T-helper 1 cell treated with Interleukin-12 subunit alpha and Interleukin-12 subunit beta and Interleukin-4 antibody, amounts not matched to agents 30 μg/mL and 1 μg/mL, for 36 hours (primary cell): ENCODE results near the gene NTRK2.

Source experiments
- H3K27ac Mint-ChIP-seq: one replicate; pipeline ENCODE4 v1.8.0; 2021; ENCODE audit warnings: mild to moderate bottlenecking, mixed read lengths
- H3K27me3 Mint-ChIP-seq: one replicate; pipeline ENCODE4 v1.8.0; 2021; ENCODE audit warnings: low read depth, mixed read lengths
- H3K36me3 Mint-ChIP-seq: one replicate; pipeline ENCODE4 v1.8.0; 2021; ENCODE audit warnings: low read depth, mixed read lengths
- H3K4me1 Mint-ChIP-seq: one replicate; pipeline ENCODE4 v1.8.0; 2021; ENCODE audit warnings: low read depth, mixed read lengths
- H3K4me3 Mint-ChIP-seq: one replicate; pipeline ENCODE4 v1.8.0; 2021; ENCODE audit warnings: mild to moderate bottlenecking, moderate library complexity, mixed read lengths
- H3K9me3 Mint-ChIP-seq: one replicate; pipeline ENCODE4 v1.8.0; 2021; ENCODE audit warnings: mixed read lengths

The NTRK2 gene

DNA sequence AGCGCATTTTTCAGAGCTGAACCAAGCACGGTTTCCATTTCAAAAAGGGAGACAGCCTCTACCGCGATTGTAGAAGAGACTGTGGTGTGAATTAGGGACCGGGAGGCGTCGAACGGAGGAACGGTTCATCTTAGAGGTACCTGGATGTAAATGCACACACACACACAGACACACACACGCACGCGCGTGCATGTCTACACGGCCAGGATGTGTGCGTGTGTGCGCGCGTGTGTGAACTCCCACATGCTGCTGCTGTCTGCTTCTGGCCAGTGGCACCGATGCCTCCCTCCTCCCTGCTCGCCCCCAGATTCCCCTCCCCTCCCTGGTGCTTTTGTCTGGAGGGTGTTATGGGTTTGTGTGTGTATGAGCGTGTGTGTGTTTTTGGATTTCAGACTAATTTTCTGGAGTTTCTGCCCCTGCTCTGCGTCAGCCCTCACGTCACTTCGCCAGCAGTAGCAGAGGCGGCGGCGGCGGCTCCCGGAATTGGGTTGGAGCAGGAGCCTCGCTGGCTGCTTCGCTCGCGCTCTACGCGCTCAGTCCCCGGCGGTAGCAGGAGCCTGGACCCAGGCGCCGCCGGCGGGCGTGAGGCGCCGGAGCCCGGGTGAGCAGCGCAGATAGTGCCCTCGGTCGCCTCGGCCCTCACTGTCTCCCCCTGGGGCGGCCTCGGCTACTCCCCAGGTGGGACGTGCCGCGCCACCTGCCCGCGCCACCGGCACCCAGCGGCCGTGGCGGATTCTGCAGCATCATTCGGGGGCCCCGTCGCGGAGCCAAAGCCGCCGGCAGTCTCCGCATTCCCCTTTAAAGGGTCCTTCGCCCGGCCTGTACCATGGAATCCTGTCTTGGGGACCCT lies at the start of gene NTRK2:
NTRK2 (plus strand) TSS at position 442 of the 850 bp plus-strand sequence. CDS start 1,020 bp downstream, outside the sequence.
- H3K9me3 Mint-ChIP-seq: no peaks in the 10 kb centered on the region
- H3K4me1 Mint-ChIP-seq: peaks cover 9% of the 10 kb centered on the region
- no peaks in the 10 kb centered on the region for H3K36me3 Mint-ChIP-seq
- H3K4me3 Mint-ChIP-seq: peak within 1 kb of the TSS; percentile 65
- H3K27me3 Mint-ChIP-seq: peaks cover 76% of the 10 kb centered on the region
- H3K27ac Mint-ChIP-seq: no peak within 1 kb of the TSS

DNA sequence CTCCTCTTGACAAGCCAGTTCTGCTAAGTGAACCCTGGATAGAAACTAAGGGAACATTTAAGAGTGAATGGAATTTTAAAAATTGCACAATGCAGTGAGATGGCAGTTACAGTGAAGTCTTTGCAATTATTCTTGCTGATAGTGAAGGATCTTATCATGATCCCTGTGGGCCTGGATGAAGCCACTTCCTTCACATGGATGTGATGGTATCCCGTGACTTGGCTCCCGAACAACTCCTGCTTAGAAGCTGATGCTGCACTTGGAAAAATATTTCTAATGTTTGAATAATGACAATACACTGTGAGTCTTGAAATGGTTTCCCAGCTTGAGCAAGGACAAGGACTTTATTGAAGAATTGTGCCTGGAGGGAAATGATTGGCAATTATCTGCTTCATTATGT lies 49.2 kb upstream of the NTRK2 start:
- Mint-ChIP-seq H3K27me3 (no peaks in the 10 kb centered on the region), H3K9me3 (no peaks in the 10 kb centered on the region), H3K36me3 (no peaks in the 10 kb centered on the region), H3K27ac (no peak overlapping the region), H3K4me1 (peaks cover 2% of the 10 kb centered on the region), H3K4me3 (no peak overlapping the region)

DNA sequence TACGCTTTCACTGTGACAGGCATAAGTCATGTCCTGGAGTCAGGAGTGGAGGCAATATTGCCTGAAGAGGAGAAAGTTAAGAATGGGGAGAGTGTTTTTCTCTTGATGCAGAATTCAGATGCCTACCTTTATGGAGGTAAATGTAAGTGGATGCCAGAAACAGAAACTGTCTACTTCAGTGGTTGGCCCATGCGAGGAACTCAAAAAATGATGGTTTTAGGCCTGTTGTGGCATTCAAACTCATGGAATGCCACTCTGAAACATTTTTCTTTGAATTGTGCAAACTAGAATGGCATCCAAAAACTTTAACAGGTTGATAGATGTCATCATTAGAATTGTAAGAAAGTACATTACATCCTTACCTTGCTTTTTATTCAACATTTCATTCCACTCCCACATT lies 47.7 kb upstream of the NTRK2 start:
- Mint-ChIP-seq H3K4me1 (peaks cover 2% of the 10 kb centered on the region), H3K9me3 (no peaks in the 10 kb centered on the region), H3K27me3 (no peaks in the 10 kb centered on the region), H3K36me3 (no peaks in the 10 kb centered on the region), H3K27ac (no peak overlapping the region), H3K4me3 (no peak overlapping the region)

DNA sequence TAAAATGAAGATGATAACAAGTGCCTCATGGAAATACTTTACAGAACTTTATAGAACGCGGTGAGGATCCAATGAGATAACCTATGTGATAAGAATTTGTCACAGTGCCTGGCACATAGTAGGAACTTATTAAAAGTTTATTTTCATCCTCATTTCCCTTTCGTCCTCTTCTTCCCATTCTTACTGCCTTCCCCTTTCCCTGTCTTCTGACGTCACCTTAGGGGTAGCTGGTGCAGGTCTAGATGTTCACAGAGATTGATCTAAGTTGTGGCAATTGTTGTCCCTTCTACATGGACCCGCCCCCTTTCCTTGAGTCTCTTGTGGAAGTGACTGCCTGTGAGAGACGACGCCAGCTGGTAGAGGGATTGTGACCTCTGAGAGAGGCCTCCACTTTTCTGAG lies 46.5 kb upstream of the NTRK2 start:
- H3K27me3 Mint-ChIP-seq: no peaks in the 10 kb centered on the region
- H3K9me3 Mint-ChIP-seq: no peaks in the 10 kb centered on the region
- peaks cover 2% of the 10 kb centered on the region for H3K4me1 Mint-ChIP-seq
- no peak overlapping the region for H3K4me3 Mint-ChIP-seq
- H3K36me3 Mint-ChIP-seq: no peaks in the 10 kb centered on the region
- H3K27ac Mint-ChIP-seq: no peak overlapping the region

DNA sequence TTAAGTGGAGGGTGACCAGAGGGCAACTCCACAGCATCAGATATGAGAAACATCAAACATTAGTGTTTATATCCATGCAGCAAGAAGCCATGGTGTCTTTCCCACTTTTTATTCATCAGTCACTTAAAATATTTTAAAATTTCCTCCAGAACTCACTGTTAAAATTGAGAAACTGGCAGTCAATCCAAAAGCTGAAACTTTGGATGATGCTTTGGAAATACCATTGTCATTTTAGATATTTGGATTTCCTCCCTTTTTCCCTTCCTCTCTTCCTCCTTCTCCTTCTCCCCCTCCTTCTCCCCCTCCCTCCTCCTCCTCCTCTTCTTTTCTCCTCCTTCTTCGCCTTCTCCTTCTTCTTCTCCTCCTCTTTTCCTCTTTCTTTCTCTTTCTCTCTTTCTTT lies 33.1 kb upstream of the NTRK2 start:
- Mint-ChIP-seq H3K4me1 (no peaks in the 10 kb centered on the region), H3K4me3 (no peak overlapping the region), H3K36me3 (no peaks in the 10 kb centered on the region), H3K9me3 (no peaks in the 10 kb centered on the region), H3K27me3 (peaks cover 4% of the 10 kb centered on the region), H3K27ac (no peak overlapping the region)

DNA sequence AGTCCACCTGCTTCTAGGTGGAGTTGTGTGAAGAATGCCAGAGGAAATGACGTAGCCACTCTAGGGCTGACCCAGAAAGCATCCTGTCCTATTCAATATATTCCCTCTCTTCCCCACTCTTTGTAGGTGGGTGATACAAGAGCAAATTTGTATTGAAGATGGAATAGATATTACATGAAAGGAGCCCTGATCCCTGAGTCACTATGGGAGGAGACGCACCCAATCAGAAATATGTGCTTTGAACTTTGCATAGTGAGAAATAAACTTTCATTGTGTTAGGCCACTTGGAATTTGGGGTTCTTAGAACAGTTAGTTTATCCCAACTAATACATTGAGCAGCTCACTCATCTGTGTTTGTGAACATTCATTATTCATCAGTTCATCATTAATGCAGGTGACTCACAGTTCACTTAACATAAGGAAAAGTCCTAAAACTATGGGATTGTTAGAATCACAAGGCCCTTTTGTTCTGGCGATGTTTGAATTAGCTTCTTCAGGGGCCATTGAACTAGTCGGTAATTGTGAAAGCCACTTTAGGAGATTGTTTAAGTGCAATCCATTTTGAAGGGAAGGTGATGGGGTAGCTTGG lies 26.9 kb upstream of the NTRK2 start:
- no peak overlapping the region for H3K27ac Mint-ChIP-seq
- H3K9me3 Mint-ChIP-seq: no peaks in the 10 kb centered on the region
- no peaks in the 10 kb centered on the region for H3K27me3 Mint-ChIP-seq
- no peaks in the 10 kb centered on the region for H3K4me1 Mint-ChIP-seq
- no peaks in the 10 kb centered on the region for H3K36me3 Mint-ChIP-seq
- no peak overlapping the region for H3K4me3 Mint-ChIP-seq

DNA sequence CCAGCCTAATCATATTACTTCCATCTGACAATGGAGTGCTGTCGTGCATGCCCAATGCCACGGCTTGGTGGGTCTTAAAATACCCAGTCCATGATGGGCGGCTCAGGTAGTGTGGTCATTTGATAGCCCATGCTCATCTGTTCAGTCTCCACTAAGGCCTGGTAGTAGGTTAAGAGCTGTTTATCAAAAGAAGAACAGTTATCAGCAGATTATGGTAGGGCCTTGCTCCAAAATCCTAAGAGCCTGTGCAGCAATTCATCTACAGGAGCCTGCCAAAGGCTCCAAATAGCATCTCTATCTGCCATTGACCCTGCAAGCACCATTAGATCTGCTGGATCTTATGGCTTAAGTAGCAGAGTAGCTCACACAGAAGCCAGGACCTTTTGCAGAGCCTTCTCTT lies 21.8 kb upstream of the NTRK2 start:
- Mint-ChIP-seq H3K4me3 (no peak overlapping the region), H3K27ac (no peak overlapping the region), H3K4me1 (no peaks in the 10 kb centered on the region), H3K36me3 (no peaks in the 10 kb centered on the region), H3K9me3 (peaks cover 3% of the 10 kb centered on the region), H3K27me3 (peaks cover 5% of the 10 kb centered on the region)

DNA sequence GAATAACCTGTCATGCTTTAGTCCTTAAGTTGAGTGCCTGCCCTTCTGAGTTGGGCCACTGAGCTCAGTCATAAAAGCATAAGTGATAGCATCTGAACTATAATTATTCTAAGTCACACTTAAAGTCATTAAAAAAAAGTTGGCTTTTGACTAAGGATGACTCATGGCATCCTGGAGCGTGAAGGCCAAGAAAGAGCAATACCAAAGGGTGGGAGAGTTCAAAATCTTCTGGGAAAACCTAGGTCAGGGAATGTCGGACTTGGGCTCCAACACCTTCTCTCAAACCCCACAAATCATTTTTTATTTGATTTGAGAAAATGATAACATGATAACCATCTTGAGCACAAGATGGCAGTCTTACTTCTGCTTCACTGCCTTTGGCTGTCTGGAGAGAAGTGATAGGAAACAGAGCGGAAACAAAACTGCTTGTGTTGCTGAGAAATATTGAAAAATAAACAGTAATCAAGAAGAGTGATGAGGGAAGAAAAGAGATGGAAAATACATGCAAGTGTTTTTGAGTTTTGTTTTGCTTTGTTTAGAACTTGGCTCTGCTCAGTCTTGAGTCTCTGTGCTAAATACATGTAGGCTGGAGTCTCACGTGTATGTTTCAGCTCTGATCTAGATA lies 16.9 kb upstream of the NTRK2 start:
- Mint-ChIP-seq H3K27ac (no peak overlapping the region), H3K4me3 (no peak overlapping the region)

DNA sequence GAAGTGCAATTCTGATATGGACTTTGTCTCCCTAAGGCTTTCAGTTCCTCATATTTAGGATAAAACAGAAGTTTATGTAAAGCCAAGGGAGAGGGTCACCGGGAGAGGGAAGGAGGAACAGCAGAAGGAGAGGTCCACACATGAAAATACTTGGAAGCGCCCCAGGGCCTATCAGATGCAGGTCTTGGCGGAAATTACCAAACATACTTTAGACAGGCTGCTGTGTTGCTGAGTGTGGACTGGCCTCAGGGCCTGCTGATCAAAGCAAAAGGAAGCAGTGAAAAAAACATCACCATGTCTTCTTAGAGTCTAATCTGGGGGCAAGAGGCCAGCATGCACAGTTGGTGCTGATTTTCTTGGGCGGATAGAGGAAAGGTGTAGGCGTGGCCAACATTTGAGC lies 14.1 kb upstream of the NTRK2 start:
- Mint-ChIP-seq H3K27me3 (peaks cover 9% of the 10 kb centered on the region), H3K4me1 (no peaks in the 10 kb centered on the region), H3K27ac (no peak overlapping the region), H3K4me3 (no peak overlapping the region), H3K36me3 (no peaks in the 10 kb centered on the region), H3K9me3 (no peaks in the 10 kb centered on the region)

More for the DNA sequence above, 16.9 kb upstream of the NTRK2 start:
- H3K27me3 Mint-ChIP-seq: peaks cover 9% of the 10 kb centered on the region
- peaks cover 3% of the 10 kb centered on the region for H3K9me3 Mint-ChIP-seq
- no peaks in the 10 kb centered on the region for H3K4me1 Mint-ChIP-seq
- no peaks in the 10 kb centered on the region for H3K36me3 Mint-ChIP-seq

DNA sequence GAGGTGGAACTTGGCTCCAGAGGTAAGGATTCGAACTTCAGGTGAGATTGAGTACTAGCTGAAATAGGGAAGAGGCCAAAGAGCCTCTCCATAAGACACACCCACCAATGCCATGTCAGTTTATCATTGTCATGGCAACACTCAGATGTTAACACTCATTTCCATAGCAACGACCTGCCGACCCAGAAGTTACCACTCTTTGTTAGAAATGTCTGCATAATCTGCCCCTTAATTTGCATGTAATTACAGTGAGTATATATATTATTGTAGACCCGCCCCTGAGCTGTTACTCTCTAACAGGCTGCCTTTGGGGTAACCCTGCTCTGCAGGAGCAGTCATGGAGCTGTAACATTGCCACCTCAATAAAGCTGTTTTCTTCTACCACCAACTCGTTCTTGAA lies 10.2 kb upstream of the NTRK2 start:
- Mint-ChIP-seq H3K9me3 (no peaks in the 10 kb centered on the region), H3K4me1 (no peaks in the 10 kb centered on the region), H3K4me3 (no peak overlapping the region), H3K27ac (no peak overlapping the region), H3K27me3 (peaks cover 10% of the 10 kb centered on the region), H3K36me3 (no peaks in the 10 kb centered on the region)

DNA sequence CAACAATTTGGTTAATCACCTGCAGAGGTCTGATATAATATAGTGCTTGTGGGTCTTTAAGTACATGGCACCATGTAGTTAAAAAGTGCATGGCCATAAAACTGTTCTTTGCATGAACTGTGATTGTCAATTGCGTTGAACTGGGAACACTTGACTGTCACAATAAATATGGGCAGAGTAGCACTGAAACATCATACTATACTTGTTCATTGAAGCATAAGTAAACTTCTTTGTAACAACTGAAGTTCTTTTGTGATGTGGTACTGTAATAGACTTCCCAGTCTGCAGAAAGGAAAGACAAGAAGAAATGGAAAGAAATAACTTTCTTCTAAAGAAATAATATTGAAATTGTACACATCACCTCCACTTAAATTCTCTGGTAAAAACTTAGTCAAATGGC lies 9.8 kb upstream of the NTRK2 start:
- no peaks in the 10 kb centered on the region for H3K36me3 Mint-ChIP-seq
- no peaks in the 10 kb centered on the region for H3K4me1 Mint-ChIP-seq
- no peak overlapping the region for H3K4me3 Mint-ChIP-seq
- peaks cover 10% of the 10 kb centered on the region for H3K27me3 Mint-ChIP-seq
- H3K27ac Mint-ChIP-seq: no peak overlapping the region
- H3K9me3 Mint-ChIP-seq: no peaks in the 10 kb centered on the region

DNA sequence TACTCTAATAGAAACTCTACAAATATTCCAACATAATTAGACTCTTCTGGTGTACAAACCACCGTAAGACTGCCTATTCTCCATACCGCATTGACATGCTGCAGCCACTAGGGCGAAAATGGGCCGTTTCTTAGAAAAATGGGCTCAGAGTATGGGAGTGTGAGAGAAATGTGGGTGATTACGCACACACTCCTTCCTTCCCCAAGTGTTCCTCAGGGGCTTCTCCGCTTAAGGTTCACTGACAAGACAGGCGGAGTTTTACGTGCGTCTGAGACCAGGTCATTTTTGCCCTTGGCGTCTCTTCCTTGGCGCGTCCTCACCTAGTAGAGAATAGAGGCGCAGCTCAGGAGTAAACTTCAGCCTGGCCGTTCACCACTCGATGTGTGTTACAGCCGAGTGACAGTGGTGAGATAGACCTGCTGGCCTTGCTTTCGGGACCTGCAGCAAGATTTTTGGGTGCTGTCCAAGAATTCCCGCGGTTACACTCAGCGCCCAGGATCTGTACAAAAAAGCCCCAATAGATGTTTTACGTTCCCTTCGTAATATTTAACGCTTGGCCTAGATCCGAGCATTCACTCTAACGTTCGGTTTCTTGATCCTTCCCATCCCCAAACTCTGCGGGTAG lies 1.8 kb upstream of the NTRK2 start:
- Mint-ChIP-seq H3K4me1 (peaks cover 9% of the 10 kb centered on the region), H3K27ac (no peak overlapping the region), H3K27me3 (peaks cover 73% of the 10 kb centered on the region), H3K4me3 (peak overlapping the region; percentile 22), H3K9me3 (no peaks in the 10 kb centered on the region), H3K36me3 (no peaks in the 10 kb centered on the region)

DNA sequence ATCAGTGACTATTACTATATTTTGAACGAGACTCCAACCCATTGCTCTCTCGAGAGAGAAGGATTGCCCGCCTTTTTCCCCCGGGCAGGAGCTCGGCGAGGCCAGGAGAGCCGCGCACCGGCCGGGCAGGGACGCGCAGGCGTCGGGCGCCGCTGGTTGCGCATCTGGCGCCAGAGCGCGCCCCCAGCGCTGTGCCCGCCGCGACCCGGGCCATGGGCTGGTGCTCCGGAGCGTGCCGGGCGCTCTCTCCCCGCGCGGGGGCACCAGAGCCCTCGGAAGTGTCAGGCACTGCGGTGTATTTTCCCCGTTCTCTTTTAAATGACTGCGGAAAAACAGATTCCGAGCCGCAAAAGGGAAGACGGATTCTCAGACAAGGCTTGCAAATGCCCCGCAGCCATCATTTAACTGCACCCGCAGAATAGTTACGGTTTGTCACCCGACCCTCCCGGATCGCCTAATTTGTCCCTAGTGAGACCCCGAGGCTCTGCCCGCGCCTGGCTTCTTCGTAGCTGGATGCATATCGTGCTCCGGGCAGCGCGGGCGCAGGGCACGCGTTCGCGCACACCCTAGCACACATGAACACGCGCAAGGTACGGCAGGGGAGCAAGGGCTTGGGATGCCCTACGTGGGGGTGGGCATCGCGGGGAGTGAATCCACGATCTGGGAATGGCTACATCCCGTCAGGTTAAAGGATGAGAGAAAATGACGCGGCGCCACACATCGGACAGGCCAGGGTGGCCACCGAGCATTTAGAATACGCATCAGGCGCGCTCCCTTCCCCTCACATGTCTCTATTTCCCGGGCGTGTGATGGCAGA lies 1.1 kb upstream of the NTRK2 start:
- H3K4me3 Mint-ChIP-seq: peak overlapping the region; percentile 65
- no peak overlapping the region for H3K27ac Mint-ChIP-seq
- H3K27me3 Mint-ChIP-seq: peaks cover 76% of the 10 kb centered on the region
- no peaks in the 10 kb centered on the region for H3K9me3 Mint-ChIP-seq
- H3K36me3 Mint-ChIP-seq: no peaks in the 10 kb centered on the region
- H3K4me1 Mint-ChIP-seq: peaks cover 9% of the 10 kb centered on the region

DNA sequence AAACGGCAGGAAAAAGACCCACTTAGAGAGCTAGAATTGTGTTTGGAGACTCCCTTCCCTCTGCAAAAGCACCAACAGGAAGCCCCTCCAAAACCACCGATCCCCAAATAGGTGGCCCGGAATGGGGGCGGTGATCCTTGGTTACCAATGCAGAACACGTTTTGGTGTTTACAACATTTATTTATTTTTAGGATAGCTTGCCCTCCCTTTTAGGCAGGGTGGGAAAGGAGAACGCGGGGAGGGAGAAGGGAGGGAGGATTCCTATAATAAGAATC lies 579 bp upstream of the NTRK2 start:
- Mint-ChIP-seq H3K36me3 (no peaks in the 10 kb centered on the region), H3K4me1 (peaks cover 9% of the 10 kb centered on the region), H3K27ac (no peak overlapping the region), H3K27me3 (peaks cover 76% of the 10 kb centered on the region), H3K4me3 (peak overlapping the region; percentile 65), H3K9me3 (no peaks in the 10 kb centered on the region)
